ENCODE measurements around the gene PFDN1.

Gene PFDN1

GRCh38 chr5:140258016-140258415 lies 44.9 kb downstream of the PFDN1 start:
- DNase-seq: no peak

GRCh38 chr5:140256726-140257125 lies 46.2 kb downstream of the PFDN1 start:
- DNase-seq: no peak

- DNase-seq: no peak
Observed at GRCh38 chr5:140255460-140256157, 47.3 kb downstream of the PFDN1 start.

GRCh38 chr5:140253985-140254384 lies 48.9 kb downstream of the PFDN1 start:
- DNase-seq: peak; percentile 15

GRCh38 chr5:140252470-140253126 lies 50.3 kb downstream of the PFDN1 start:
- DNase-seq: no peak

GRCh38 chr5:140251527-140251973 lies 51.4 kb downstream of the PFDN1 start:
- peak; percentile 69 for DNase-seq

- DNase-seq: no peak
Observed at GRCh38 chr5:140250386-140250785, 52.5 kb downstream of the PFDN1 start.

- DNase-seq: no peak
Observed at GRCh38 chr5:140249536-140249935, 53.4 kb downstream of the PFDN1 start.

- no peak for DNase-seq
Observed at GRCh38 chr5:140248414-140248813, 54.5 kb downstream of the PFDN1 start.

GRCh38 chr5:140246378-140247122 lies 56.4 kb downstream of the PFDN1 start:
- no peak for DNase-seq

GRCh38 chr5:140245926-140246325 lies 57.0 kb downstream of the PFDN1 start:
- DNase-seq: no peak

- peak; percentile 50 for DNase-seq
Observed at GRCh38 chr5:140245341-140245740, 57.6 kb downstream of the PFDN1 start.

GRCh38 chr5:140244525-140245025 lies 58.3 kb downstream of the PFDN1 start:
- DNase-seq: peak; percentile 94

GRCh38 chr5:140243706-140244250 lies 59.1 kb downstream of the PFDN1 start:
- no peak for DNase-seq

- DNase-seq: no peak
Observed at GRCh38 chr5:140242890-140243585, 59.9 kb downstream of the PFDN1 start.

GRCh38 chr5:140242099-140242498 lies 60.8 kb downstream of the PFDN1 start:
- DNase-seq: no peak

GRCh38 chr5:140240987-140241706 lies 61.8 kb downstream of the PFDN1 start:
- DNase-seq: peak; percentile 46

- DNase-seq: peak; percentile 84
Observed at GRCh38 chr5:140239939-140240700, 62.8 kb downstream of the PFDN1 start.

- no peak for DNase-seq
Observed at GRCh38 chr5:140239461-140239860, 63.4 kb downstream of the PFDN1 start.

GRCh38 chr5:140238756-140239155 lies 64.1 kb downstream of the PFDN1 start:
- no peak for DNase-seq
